A549 (cell line): Measurements from ENCODE around the gene TSSC4.

ENCODE experiments used
- NFE2L2 ChIP-seq: fragments of 150-350 bp; conservative IDR thresholded peaks from 2 replicates; pipeline ENCODE4 v1.6.1; 2014; ENCODE audit warnings: low read length
- POLR2A ChIP-seq: IDR thresholded peaks from 2 replicates; pipeline ENCODE4 v1.6.1; 2012; ENCODE audit warnings: mild to moderate bottlenecking, low read length
- TF ChIP-seq, protein P1 (sequence below): fragments of >200 bp; sonication (Bioruptor Twin); formaldehyde crosslinking; IDR thresholded peaks from 3 replicates; pipeline ENCODE4 v1.5.1; 2016
- TF ChIP-seq, protein P2 (sequence below): fragments of 450-650 bp; IDR thresholded peaks from 2 replicates; pipeline ENCODE4 v1.6.1; 2014; ENCODE audit warnings: antibody characterized with exemption

DNA sequence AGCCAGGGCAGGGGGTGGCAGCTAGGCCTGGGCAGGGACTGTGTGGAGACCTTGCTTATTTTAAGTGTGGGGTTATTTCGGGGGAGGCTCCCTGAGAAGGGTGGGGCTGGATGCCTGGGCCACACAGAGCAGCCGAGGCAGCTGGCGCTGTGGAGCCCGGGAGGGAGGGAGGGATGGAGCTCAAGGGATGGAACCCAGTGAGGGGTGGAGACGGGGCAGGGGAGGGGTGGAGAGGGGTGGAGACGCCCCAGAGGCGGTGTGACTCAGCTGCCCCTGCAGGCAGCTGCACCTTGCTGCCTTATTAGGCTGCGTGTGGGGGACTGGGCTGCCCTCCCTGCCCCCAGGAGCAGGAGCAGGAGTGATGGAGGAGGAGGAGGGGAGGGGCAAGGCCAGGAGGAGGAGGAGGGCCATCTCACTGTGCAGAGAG, 9.8 kb upstream of the TSSC4 start:
- no peak for TF ChIP-seq NFE2L2
- TF ChIP-seq, protein P1, sequence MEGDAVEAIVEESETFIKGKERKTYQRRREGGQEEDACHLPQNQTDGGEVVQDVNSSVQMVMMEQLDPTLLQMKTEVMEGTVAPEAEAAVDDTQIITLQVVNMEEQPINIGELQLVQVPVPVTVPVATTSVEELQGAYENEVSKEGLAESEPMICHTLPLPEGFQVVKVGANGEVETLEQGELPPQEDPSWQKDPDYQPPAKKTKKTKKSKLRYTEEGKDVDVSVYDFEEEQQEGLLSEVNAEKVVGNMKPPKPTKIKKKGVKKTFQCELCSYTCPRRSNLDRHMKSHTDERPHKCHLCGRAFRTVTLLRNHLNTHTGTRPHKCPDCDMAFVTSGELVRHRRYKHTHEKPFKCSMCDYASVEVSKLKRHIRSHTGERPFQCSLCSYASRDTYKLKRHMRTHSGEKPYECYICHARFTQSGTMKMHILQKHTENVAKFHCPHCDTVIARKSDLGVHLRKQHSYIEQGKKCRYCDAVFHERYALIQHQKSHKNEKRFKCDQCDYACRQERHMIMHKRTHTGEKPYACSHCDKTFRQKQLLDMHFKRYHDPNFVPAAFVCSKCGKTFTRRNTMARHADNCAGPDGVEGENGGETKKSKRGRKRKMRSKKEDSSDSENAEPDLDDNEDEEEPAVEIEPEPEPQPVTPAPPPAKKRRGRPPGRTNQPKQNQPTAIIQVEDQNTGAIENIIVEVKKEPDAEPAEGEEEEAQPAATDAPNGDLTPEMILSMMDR: no peak
- TF ChIP-seq, protein P2, sequence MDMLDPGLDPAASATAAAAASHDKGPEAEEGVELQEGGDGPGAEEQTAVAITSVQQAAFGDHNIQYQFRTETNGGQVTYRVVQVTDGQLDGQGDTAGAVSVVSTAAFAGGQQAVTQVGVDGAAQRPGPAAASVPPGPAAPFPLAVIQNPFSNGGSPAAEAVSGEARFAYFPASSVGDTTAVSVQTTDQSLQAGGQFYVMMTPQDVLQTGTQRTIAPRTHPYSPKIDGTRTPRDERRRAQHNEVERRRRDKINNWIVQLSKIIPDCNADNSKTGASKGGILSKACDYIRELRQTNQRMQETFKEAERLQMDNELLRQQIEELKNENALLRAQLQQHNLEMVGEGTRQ: no peak
- no peak for TF ChIP-seq POLR2A
